Transverse colon (tissue), 3 donors: Measurements from ENCODE around the gene B3GALT2.

Source experiments
- CTCF ChIP-seq, 5 experiments: fragments of 200-600 bp in 3 of 5; fragments of 450-650 bp in 2 of 5; sonication (generic) in 3 of 5; IDR thresholded peaks; 1 replicate in 2 of 5; 2 replicates in 3 of 5; pipeline ENCODE4 v1.5.1; 2016 to 2017; ENCODE audit warnings: antibody characterized with exemption in 5 of 5, inconsistent platforms in 3 of 5, mild to moderate bottlenecking in 2 of 5, moderate library complexity in 1 of 5
- EP300 ChIP-seq: sonication (generic); formaldehyde crosslinking; IDR thresholded peaks from one replicate; pipeline ENCODE4 v1.6.1; 2017; ENCODE audit warnings: antibody characterized with exemption, low read depth
- POLR2A ChIP-seq: fragments of 450-650 bp; IDR thresholded peaks from one replicate; pipeline ENCODE4 v1.6.1; 2016; ENCODE audit warnings: antibody characterized with exemption, mild to moderate bottlenecking, moderate library complexity

- TF ChIP-seq EP300 (no peak), CTCF (IDR thresholded peaks at IDR 0.05) (no peak), POLR2A (no peak)
These were observed 35.7 kb upstream of the B3GALT2 start for GRCh38 chr1:193222056-193222615.
